Measurements from ENCODE around the gene ADAM10. TPM values are rescaled to one million over a fixed set of nuclear protein-coding genes. Genes with fewer than 3 reads are reported as not detected.

The ADAM10 gene
- total and polyA plus RNA-seq, 2 of the 8 experiments (the other 6 are each of a cell fraction or from before 2014, with no cell fraction given): 46.5 to 163 TPM

DNA sequence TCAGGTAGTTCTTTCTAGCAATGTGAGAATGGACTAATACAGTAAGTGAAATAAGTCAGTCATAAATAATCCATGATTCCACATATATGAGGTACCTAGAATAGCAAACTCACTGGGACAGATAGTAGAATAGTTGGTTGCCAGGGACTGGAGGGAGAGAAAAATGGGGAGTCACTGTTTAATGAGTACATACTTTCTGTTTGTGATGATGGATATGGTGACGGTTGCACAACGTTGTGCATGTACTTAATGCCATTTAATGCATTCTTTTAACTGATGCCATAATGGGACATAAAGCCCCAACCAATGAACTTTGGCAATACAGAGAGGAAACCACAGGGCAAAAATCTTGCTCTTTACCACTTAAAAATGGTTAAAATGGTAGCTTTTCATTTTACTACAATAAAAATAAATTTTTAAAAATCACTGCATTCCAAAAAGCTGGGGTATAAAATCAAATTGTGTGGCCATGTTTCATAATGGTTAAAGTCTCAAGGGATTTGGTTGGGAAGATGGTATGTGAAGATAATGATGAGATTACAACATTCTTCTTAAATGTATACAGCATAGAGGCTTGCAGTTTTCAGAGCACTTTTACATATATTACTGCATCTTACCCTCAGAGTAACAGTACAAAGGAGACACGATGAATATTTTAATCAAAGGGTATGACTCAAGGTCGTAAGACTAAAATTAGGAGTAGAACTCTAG is 45.2 kb downstream of the ADAM10 start (continued):
- TF ChIP-seq RBBP5 (IDR thresholded peaks at IDR 0.05; ENCODE audit: borderline replicate concordance, low read depth, low read length) (no peak), NANOG (IDR thresholded peaks at IDR 0.05; ENCODE audit: insufficient read depth, low read depth, low read length, poor library complexity, severe bottlenecking) (no peak), KDM5A (IDR thresholded peaks at IDR 0.05; ENCODE audit: low read length) (no peak), CBX8 (IDR thresholded peaks at IDR 0.05; ENCODE audit: borderline replicate concordance, low read depth, low read length) (no peak), TAF1 (IDR thresholded peaks at IDR 0.05; ENCODE audit: low read depth, low read length) (no peak), BRCA1 (IDR thresholded peaks at IDR 0.05; ENCODE audit: low read depth, low read length) (no peak), CBX5 (IDR thresholded peaks at IDR 0.05; ENCODE audit: low read depth, low read length) (no peak)

All from H1 (cell line).